Measurements from ENCODE around the gene APOBEC4. TPM values are rescaled to one million over a fixed set of nuclear protein-coding genes. Genes with fewer than 3 reads are reported as not detected.

The APOBEC4 gene, protein sequence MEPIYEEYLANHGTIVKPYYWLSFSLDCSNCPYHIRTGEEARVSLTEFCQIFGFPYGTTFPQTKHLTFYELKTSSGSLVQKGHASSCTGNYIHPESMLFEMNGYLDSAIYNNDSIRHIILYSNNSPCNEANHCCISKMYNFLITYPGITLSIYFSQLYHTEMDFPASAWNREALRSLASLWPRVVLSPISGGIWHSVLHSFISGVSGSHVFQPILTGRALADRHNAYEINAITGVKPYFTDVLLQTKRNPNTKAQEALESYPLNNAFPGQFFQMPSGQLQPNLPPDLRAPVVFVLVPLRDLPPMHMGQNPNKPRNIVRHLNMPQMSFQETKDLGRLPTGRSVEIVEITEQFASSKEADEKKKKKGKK
- total RNA-seq (2021) (not detected in 2 replicates), Bru-seq, nascent RNA (not detected), BruChase-seq, experiment 1, labeled RNA remaining after a 2-hour chase (not detected), BruChase-seq, experiment 2, labeled RNA remaining after a 6-hour chase (not detected)
- long read RNA-seq = 0 reads

DNA sequence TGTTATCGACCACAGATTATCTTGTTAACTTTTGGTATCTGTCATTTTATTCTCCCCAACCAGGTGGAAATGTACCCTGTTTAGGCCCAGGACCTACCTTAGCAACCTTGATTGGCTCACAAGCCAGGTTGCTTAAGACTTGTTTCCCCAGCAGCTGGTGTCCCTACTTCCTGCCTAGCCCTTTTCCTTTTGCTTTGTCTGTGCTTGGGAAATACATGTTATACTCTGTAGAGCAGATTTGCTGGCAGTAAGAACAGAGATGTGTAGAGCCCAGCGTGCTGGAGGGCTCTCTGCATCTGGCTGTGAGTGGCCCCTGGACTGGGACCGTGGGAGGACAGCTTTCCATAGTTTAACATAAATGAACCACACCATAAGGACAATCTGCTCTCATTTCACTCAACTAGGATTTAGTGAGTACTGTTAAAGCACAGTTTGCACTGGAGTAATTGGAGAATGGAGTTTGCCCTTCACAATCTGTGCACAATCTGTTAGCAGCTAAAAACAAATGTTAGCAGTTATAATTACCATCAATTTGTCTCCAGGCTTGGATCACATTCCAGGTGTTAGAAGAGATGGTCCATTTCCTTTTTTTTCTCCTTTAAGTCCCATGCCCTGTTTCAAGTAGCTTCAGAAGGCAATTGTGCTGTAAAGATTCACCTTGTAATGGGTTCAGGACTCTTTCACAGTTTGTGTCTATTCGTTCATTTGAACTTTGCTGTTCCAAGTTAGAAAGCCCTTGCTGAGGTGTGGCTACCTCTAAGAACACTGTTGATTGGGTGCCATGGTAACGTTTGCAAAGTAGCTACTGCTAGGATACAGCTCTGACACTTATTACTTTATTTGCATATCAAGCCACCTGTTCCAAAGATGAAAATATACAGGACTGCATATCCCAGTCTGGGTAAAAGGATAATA is at the start of gene APOBEC4:
TSS of gene APOBEC4 (minus strand) at position 770 of the 915 bp plus-strand sequence. CDS start 4,535 bp downstream, outside the sequence.
- Histone ChIP-seq H3K4me1 (replicated peaks; ENCODE audit: insufficient read depth) (no peaks in the 10 kb centered on the region), H3F3A (ENCODE audit: insufficient read depth, low read depth) (no peaks in the 10 kb centered on the region), H3K27me3 (ENCODE audit: insufficient read depth, low read depth) (no peaks in the 10 kb centered on the region), H3K4me2 (no peak within 1 kb of the TSS), H3K36me3 (ENCODE audit: low read depth) (no peaks in the 10 kb centered on the region), H3K9me2 (ENCODE audit: insufficient read depth) (no peaks in the 10 kb centered on the region), H4K20me1 (ENCODE audit: insufficient read depth) (no peaks in the 10 kb centered on the region), H2AFZ (no peak within 1 kb of the TSS), H3K79me2 (ENCODE audit: low read depth) (no peaks in the 10 kb centered on the region), H3K27ac (no peak within 1 kb of the TSS), H3K4me3 (no peak within 1 kb of the TSS), H3K9me3 (ENCODE audit: insufficient read depth, low read depth) (no peaks in the 10 kb centered on the region)
- ChIA-PET CTCF (no interaction called here), POLR2A (ENCODE audit: unreplicated experiment) (no interaction called here)
- TF ChIP-seq, protein P1, sequence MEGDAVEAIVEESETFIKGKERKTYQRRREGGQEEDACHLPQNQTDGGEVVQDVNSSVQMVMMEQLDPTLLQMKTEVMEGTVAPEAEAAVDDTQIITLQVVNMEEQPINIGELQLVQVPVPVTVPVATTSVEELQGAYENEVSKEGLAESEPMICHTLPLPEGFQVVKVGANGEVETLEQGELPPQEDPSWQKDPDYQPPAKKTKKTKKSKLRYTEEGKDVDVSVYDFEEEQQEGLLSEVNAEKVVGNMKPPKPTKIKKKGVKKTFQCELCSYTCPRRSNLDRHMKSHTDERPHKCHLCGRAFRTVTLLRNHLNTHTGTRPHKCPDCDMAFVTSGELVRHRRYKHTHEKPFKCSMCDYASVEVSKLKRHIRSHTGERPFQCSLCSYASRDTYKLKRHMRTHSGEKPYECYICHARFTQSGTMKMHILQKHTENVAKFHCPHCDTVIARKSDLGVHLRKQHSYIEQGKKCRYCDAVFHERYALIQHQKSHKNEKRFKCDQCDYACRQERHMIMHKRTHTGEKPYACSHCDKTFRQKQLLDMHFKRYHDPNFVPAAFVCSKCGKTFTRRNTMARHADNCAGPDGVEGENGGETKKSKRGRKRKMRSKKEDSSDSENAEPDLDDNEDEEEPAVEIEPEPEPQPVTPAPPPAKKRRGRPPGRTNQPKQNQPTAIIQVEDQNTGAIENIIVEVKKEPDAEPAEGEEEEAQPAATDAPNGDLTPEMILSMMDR (conservative IDR thresholded peaks at IDR 0.05) = no peak
- TF ChIP-seq EZH2 (IDR thresholded peaks at IDR 0.05; ENCODE audit: low read depth) = no peak
- intact Hi-C loops (cut with micrococcal nuclease; ENCODE audit: unreplicated experiment) = no loop called here
- no TSS peak for BruUV-seq (replicated peaks)
- DNase-seq = no peak

- 0 out of 2 replicates have a peak overlapping the region, but pooled peaks have one; percentile 33 for H3K4me2 ChIP-seq
- BruUV-seq (replicated peaks) = no TSS peak
- no peaks in the 10 kb centered on the region for H3K27me3 ChIP-seq (ENCODE audit: insufficient read depth, low read depth)
- H3K36me3 ChIP-seq (ENCODE audit: low read depth) = no peaks in the 10 kb centered on the region
- H3K9me3 ChIP-seq (ENCODE audit: insufficient read depth, low read depth) = peaks cover 3% of the 10 kb centered on the region; the same call in 1 of the 2 replicates
- H4K20me1 ChIP-seq (ENCODE audit: insufficient read depth) = no peaks in the 10 kb centered on the region
- TF ChIP-seq EZH2 (IDR thresholded peaks at IDR 0.05; ENCODE audit: low read depth) = no peak
- TF ChIP-seq, protein P1 (conservative IDR thresholded peaks at IDR 0.05) = no peak
- no peak for DNase-seq
- H2AFZ ChIP-seq = no peak overlapping the region
- no peaks in the 10 kb centered on the region for H3K9me2 ChIP-seq (ENCODE audit: insufficient read depth)
- H3K79me2 ChIP-seq (ENCODE audit: low read depth) = no peaks in the 10 kb centered on the region
- H3K27ac ChIP-seq = peak overlapping the region; percentile 64; the same call in 1 of the 2 replicates
- H3K4me1 ChIP-seq (replicated peaks; ENCODE audit: insufficient read depth) = peaks cover 48% of the 10 kb centered on the region
- POLR2A ChIA-PET (ENCODE audit: unreplicated experiment) = no interaction called here
- peaks cover 25% of the 10 kb centered on the region for H3F3A ChIP-seq (ENCODE audit: insufficient read depth, low read depth)
- intact Hi-C loops (cut with micrococcal nuclease; ENCODE audit: unreplicated experiment) = no loop called here
- CTCF ChIA-PET = no interaction called here
- no peak overlapping the region for H3K4me3 ChIP-seq
Observed at GRCh38 chr1:183702813-183703198, 49.7 kb upstream of the APOBEC4 start.

GRCh38 chr1:183702087-183702812 is 49.1 kb upstream of the APOBEC4 start:
- Histone ChIP-seq H3K9me2 (ENCODE audit: insufficient read depth) (no peaks in the 10 kb centered on the region), H3K27ac (peak overlapping the region; percentile 64), H4K20me1 (ENCODE audit: insufficient read depth) (no peaks in the 10 kb centered on the region), H3K36me3 (ENCODE audit: low read depth) (no peaks in the 10 kb centered on the region), H3K79me2 (ENCODE audit: low read depth) (no peaks in the 10 kb centered on the region), H3K4me1 (replicated peaks; ENCODE audit: insufficient read depth) (peaks cover 49% of the 10 kb centered on the region), H3F3A (ENCODE audit: insufficient read depth, low read depth) (peaks cover 25% of the 10 kb centered on the region), H3K4me3 (no peak overlapping the region), H3K27me3 (ENCODE audit: insufficient read depth, low read depth) (no peaks in the 10 kb centered on the region), H2AFZ (no peak overlapping the region), H3K4me2 (peak overlapping the region; percentile 33; the same call in 1 of the 2 replicates), H3K9me3 (ENCODE audit: insufficient read depth, low read depth) (peaks cover 3% of the 10 kb centered on the region)
- BruUV-seq (replicated peaks) = no TSS peak
- TF ChIP-seq, protein P1 (conservative IDR thresholded peaks at IDR 0.05) = no peak
- TF ChIP-seq EZH2 (IDR thresholded peaks at IDR 0.05; ENCODE audit: low read depth) = no peak
- intact Hi-C loops (cut with micrococcal nuclease; ENCODE audit: unreplicated experiment) = no loop called here
- DNase-seq = peak; percentile 26 to 90
- ChIA-PET POLR2A (ENCODE audit: unreplicated experiment) (interaction anchor here (0.7 kb wide), 1 partner anchor 21 kb away, joined by 7 read pairs; no protein-coding TSS in a partner anchor), CTCF (no interaction called here)

Measured in PC-9 (cell line).